Measurements from ENCODE around the gene FAM200B. TPM values are rescaled to one million over a fixed set of nuclear protein-coding genes. Genes with fewer than 3 reads are reported as not detected.

Gene FAM200B
- total RNA-seq, 3 donors from 2014 or later = 35.3 to 46.1 (median 38.9) TPM

DNA sequence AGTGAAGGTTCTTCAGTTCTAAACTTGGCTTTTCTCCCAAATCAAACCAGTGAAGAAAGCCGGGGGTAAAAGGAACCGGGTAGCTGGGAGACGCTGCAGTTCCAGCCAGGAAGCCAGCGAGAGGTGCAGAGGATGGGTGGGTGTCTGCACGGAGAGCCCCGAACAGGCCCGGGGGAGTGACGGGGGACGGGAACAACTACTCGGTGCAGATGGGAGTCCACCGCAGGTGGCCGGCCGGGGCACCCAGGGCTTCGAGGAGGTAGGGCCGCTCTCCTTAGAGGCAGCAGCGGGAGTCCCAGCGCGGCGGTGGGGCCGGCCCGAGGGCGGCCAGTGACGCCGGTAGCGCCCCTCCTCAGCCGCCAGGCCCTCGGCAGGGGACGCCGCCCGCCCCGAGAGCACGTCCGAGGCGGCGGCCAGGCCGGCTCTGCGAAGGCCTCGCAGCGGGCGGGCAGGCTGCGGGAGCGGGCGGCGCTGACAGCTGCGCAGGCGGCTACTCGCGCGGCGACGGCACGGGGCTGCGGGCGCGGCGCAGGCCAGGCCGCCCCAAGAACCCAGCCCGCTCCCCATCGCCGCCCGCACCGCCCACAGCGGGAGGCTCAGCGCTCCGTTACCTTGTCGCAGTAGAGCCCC lies 26.9 kb upstream of the FAM200B start:
- intact Hi-C loops (cut with DNase I, micrococcal nuclease) = loop anchor here in 1 of 2 donors (10.0 kb wide), 1 partner anchor 180 kb away; no protein-coding TSS in a partner anchor
- DNase-seq (peak; percentile 65 to 79 (median 77)), ATAC-seq (peak; percentile 75)
- H3K4me1 ChIP-seq (ENCODE audit: low read depth) = peaks cover 30% of the 10 kb centered on the region
- no peaks in the 10 kb centered on the region for H3K9me3 ChIP-seq
- TF ChIP-seq, protein P1, sequence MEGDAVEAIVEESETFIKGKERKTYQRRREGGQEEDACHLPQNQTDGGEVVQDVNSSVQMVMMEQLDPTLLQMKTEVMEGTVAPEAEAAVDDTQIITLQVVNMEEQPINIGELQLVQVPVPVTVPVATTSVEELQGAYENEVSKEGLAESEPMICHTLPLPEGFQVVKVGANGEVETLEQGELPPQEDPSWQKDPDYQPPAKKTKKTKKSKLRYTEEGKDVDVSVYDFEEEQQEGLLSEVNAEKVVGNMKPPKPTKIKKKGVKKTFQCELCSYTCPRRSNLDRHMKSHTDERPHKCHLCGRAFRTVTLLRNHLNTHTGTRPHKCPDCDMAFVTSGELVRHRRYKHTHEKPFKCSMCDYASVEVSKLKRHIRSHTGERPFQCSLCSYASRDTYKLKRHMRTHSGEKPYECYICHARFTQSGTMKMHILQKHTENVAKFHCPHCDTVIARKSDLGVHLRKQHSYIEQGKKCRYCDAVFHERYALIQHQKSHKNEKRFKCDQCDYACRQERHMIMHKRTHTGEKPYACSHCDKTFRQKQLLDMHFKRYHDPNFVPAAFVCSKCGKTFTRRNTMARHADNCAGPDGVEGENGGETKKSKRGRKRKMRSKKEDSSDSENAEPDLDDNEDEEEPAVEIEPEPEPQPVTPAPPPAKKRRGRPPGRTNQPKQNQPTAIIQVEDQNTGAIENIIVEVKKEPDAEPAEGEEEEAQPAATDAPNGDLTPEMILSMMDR (IDR thresholded peaks at IDR 0.05) = no peak
- no peaks in the 10 kb centered on the region for H3K36me3 ChIP-seq (ENCODE audit: low read depth)
- peak overlapping the region; percentile 80 for H3K4me3 ChIP-seq

DNA sequence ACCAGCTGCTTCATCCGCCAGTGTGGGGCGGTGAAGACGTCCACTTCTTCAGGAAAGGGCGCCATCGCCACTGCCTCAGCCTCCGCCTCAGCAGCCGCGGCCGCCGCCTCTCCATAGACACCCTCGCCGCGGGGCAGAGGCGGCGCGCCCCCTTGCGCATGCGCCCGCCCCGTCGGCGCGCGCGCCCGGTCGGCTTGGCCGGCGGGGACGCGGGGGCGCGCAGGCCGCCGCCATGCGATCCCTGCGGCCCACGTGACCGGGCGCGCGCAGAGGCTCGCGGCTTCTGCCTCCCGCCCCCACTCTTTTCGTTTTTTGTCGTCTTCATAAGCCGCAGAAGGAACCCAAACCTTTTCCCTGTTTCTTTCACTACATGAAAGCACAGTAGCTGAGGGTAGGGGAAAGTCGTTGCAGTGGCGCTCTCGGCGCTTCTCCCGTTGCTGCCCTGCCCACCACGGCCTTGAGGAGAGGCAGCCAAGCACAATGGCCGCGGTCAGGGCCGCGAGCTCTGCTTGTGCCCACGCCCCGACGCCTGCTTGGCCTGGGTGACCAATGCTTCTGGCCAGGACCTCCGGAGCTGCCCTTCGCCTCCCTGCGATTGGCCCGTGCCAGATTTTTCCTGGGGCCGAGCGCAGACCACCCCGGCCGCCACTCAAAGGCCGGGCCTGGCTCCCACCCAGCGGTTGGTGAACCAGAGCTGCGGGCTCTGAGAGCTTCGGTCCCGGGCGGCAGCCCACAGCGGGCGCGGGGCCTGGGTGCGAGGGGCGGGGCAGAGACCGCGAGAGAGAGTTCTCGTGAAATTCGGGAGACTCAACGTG lies 26.2 kb upstream of the FAM200B start, which contains the start of gene FBXL5:
FBXL5 (minus strand) TSS at position 135 of the 815 bp plus-strand sequence; CDS start at position 65, 70 bp downstream.
- ATAC-seq (peak; percentile 96), DNase-seq (peak; percentile 84 to 89 (median 86))
- intact Hi-C loops (cut with DNase I, micrococcal nuclease) = loop anchor here in 1 of 2 donors (10.0 kb wide), 1 partner anchor 181 kb away; no protein-coding TSS in a partner anchor
- Histone ChIP-seq H3K36me3 (ENCODE audit: low read depth) (no peaks in the 10 kb centered on the region), H3K4me1 (ENCODE audit: low read depth) (peaks cover 30% of the 10 kb centered on the region), H3K4me3 (peak within 1 kb of the TSS; percentile 80), H3K9me3 (no peaks in the 10 kb centered on the region)
- TF ChIP-seq, protein P1 (IDR thresholded peaks at IDR 0.05) = no peak

DNA sequence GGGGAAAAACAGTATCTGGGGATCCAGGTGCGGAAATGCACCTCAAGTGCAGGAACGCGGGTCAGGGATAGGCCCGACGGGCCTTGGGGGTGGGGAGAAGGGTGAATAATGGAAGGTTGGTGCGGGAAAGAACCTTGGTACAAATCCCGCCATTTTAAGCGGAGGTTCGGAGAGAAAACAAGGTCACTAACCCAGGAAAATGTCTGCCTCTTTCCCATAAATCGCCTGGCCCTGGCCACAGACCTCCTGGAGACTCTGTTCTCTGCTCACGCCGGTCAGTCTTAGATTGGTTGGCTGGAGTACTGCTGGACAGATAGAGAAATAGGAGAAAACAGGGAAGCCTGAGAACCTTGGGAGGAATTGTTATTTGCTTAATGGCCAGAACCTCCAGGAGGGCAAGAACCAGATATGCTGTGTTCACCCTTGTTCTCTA lies 25.6 kb upstream of the FAM200B start:
- no peak for DNase-seq
- TF ChIP-seq, protein P1 (IDR thresholded peaks at IDR 0.05) = no peak
- Histone ChIP-seq H3K4me1 (ENCODE audit: low read depth) (peaks cover 26% of the 10 kb centered on the region), H3K4me3 (no peak overlapping the region), H3K9me3 (no peaks in the 10 kb centered on the region), H3K36me3 (ENCODE audit: low read depth) (no peaks in the 10 kb centered on the region)
- no peak for ATAC-seq
- intact Hi-C loops (cut with DNase I, micrococcal nuclease) = loop anchor here in 1 of 2 donors (10.0 kb wide), 1 partner anchor 181 kb away; no protein-coding TSS in a partner anchor

DNA sequence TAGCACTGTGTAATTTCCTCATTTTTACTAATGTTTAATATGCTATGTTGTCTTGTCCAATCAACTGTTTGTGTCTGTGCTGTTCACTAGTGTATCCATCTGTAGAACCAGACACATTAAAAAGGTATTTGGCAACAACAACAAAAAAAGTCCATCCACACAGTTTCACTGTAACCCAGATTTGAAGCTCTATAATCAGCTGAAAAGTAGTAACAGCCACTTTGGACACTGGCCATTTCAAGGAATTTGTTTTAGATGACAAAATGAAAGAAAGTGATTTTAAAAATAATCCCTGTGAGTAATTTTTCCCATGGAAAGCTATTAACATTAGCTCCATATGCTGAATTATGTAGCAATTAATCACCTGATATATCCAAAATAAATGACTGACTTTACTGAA lies 24.3 kb upstream of the FAM200B start:
- DNase-seq (no peak), ATAC-seq (no peak)
- Histone ChIP-seq H3K36me3 (ENCODE audit: low read depth) (no peaks in the 10 kb centered on the region), H3K4me1 (ENCODE audit: low read depth) (peaks cover 16% of the 10 kb centered on the region), H3K9me3 (no peaks in the 10 kb centered on the region), H3K4me3 (no peak overlapping the region)
- intact Hi-C loops (cut with DNase I, micrococcal nuclease) = loop anchor here in 1 of 2 donors (10.0 kb wide), 1 partner anchor 183 kb away; no protein-coding TSS in a partner anchor
- TF ChIP-seq, protein P1 (IDR thresholded peaks at IDR 0.05) = no peak

DNA sequence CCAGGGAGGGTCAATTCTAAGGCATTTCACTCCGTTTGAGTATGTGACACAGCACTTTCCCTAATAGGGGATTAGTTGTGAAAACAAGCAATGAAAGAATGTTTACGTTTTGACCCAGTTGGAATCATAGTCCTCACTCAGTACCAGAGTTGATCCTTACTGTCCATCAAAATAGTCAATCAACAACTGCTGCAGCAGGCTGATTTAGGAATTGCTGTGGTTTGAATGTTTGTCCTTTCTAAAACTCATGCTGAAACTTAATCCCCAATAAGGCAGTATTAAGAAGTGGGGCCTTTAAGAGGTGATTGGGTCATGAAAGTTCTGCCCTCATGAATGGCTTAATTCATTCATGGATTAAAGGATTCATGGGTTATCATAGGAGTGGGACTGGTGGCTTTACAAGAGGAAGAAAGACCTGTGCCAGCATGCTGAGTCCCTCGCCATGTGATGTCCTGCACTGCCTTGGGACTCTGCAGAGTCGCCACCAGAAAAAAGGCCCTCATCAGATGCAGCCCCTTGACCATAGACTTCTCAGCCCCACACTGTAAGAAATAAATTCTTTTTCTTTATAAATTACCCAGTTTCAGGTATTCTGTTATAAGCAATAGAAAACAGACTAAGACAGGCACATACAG lies 23.4 kb upstream of the FAM200B start:
- no peak overlapping the region for H3K4me3 ChIP-seq
- TF ChIP-seq, protein P1 (IDR thresholded peaks at IDR 0.05) = no peak
- peaks cover 9% of the 10 kb centered on the region for H3K4me1 ChIP-seq (ENCODE audit: low read depth)
- intact Hi-C loops (cut with DNase I, micrococcal nuclease) = loop anchor here in 1 of 2 donors (10.0 kb wide), 1 partner anchor 183 kb away; no protein-coding TSS in a partner anchor
- ATAC-seq (no peak), DNase-seq (no peak)
- H3K36me3 ChIP-seq (ENCODE audit: low read depth) = no peaks in the 10 kb centered on the region
- H3K9me3 ChIP-seq = no peaks in the 10 kb centered on the region
